ENCODE data around the gene TRIM45. TPM values are rescaled to one million over a fixed set of nuclear protein-coding genes. Genes with fewer than 3 reads are reported as not detected.

The TRIM45 gene
- total RNA-seq, 1 experiment from 2014 or later = 5.1 TPM

DNA sequence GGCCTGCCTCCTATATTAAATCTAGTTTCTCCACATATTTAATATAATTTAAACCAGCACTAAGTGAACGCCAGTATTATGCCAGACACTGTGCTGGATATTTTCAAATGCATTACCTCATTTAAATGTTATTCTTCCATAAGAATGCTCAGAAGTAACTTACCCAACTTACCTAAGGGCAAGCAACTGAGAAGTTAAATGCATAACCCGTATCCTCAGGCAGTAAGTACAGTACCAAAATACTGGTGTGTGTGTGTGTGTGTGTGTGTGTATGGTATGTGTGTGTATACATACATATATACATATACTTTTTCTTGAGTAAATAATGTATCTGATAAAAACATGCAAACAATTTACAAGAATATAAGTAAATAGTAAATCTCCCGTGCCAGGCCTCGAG is 9.0 kb upstream of the TRIM45 start:
- H3K27ac Mint-ChIP-seq (ENCODE audit: unreplicated experiment) = no peak overlapping the region
- H3K27me3 ChIP-seq (replicated peaks; ENCODE audit: control insufficient read depth, insufficient read depth, low read length) = no peaks in the 10 kb centered on the region
- peaks cover 12% of the 10 kb centered on the region for H3K4me1 Mint-ChIP-seq (ENCODE audit: low read depth, unreplicated experiment)
- ChIA-PET CTCF (no interaction called here), POLR2A (no interaction called here)
- no peaks in the 10 kb centered on the region for H3K9me3 ChIP-seq
- H3K4me3 Mint-ChIP-seq (ENCODE audit: unreplicated experiment) = no peak overlapping the region
- no peaks in the 10 kb centered on the region for H3K4me1 ChIP-seq
- no peaks in the 10 kb centered on the region for H3K36me3 ChIP-seq (ENCODE audit: control insufficient read depth, insufficient read depth, low read length)
- H3K27me3 Mint-ChIP-seq (ENCODE audit: insufficient read depth, unreplicated experiment) = no peaks in the 10 kb centered on the region
- no peaks in the 10 kb centered on the region for H3K9me3 Mint-ChIP-seq (ENCODE audit: unreplicated experiment)
- no peaks in the 10 kb centered on the region for H3K36me3 Mint-ChIP-seq (ENCODE audit: insufficient read depth, unreplicated experiment)
- DNase-seq = no peak
- TF ChIP-seq, protein P1, sequence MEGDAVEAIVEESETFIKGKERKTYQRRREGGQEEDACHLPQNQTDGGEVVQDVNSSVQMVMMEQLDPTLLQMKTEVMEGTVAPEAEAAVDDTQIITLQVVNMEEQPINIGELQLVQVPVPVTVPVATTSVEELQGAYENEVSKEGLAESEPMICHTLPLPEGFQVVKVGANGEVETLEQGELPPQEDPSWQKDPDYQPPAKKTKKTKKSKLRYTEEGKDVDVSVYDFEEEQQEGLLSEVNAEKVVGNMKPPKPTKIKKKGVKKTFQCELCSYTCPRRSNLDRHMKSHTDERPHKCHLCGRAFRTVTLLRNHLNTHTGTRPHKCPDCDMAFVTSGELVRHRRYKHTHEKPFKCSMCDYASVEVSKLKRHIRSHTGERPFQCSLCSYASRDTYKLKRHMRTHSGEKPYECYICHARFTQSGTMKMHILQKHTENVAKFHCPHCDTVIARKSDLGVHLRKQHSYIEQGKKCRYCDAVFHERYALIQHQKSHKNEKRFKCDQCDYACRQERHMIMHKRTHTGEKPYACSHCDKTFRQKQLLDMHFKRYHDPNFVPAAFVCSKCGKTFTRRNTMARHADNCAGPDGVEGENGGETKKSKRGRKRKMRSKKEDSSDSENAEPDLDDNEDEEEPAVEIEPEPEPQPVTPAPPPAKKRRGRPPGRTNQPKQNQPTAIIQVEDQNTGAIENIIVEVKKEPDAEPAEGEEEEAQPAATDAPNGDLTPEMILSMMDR (IDR thresholded peaks at IDR 0.05; ENCODE audit: insufficient read depth in 1 of 2, low read depth in 1 of 2, low read length in 1 of 2, severe bottlenecking in 1 of 2, unreplicated experiment in 1 of 2) = no peak
- H3K4me3 ChIP-seq (ENCODE audit: low read depth, low read length) = no peak overlapping the region
- intact Hi-C loops (cut with micrococcal nuclease; ENCODE audit: unreplicated experiment) = no loop called here
- no TSS peak for BruUV-seq (replicated peaks)

DNA sequence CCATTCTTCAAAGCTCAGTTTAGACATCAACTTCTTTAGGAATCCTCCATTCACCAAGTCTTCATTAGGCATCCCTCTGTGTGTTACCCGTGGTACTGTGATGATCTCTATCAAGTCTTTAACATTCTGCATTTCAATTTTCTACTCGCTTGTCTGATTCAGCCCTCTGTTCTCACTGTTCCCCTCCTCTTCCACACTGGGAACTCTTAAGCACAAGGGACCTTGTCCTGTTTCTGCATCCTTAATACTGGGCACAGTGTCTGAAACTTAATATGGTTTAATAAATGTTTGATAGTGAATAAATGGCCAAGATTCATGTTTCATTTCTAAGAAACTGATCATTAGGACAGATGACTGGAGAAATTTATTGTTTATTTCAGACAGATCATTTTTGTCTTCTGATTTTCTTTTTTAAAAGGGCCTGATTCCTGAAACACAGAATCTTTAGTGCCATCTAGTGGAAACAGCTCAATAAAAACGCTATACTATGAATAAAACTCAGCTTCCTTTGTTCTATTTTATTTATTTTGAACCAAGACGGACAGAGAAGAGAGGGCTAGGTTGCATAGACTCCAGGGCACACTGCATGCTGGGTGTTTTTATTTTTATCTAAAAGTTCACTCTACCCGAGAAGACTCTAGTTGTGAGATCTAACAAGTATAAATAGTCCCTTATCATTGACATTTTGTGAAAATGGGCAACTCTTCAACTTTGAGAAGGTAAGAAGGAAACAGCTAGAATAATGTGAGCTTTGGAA is 7.0 kb upstream of the TRIM45 start:
- TF ChIP-seq, protein P1 (IDR thresholded peaks at IDR 0.05; ENCODE audit: insufficient read depth in 1 of 2, low read depth in 1 of 2, low read length in 1 of 2, severe bottlenecking in 1 of 2, unreplicated experiment in 1 of 2) = no peak
- H3K36me3 Mint-ChIP-seq (ENCODE audit: insufficient read depth, unreplicated experiment) = no peaks in the 10 kb centered on the region
- intact Hi-C loops (cut with micrococcal nuclease; ENCODE audit: unreplicated experiment) = loop anchor here (1.0 kb wide), 2 partner anchors 60 to 156 kb away; no protein-coding TSS in a partner anchor
- no peaks in the 10 kb centered on the region for H3K27me3 ChIP-seq (replicated peaks; ENCODE audit: control insufficient read depth, insufficient read depth, low read length)
- no peaks in the 10 kb centered on the region for H3K4me1 ChIP-seq
- no peak overlapping the region for H3K27ac Mint-ChIP-seq (ENCODE audit: unreplicated experiment)
- H3K9me3 ChIP-seq = no peaks in the 10 kb centered on the region
- no peak for DNase-seq
- CTCF ChIA-PET = interaction anchor here (0.6 to 3.3 kb wide), 7 partner anchors 35 to 451 kb away, joined by 3 to 30 read pairs (median 5); partner anchors contain the start of gene TTF2
- no peaks in the 10 kb centered on the region for H3K36me3 ChIP-seq (ENCODE audit: control insufficient read depth, insufficient read depth, low read length)
- H3K9me3 Mint-ChIP-seq (ENCODE audit: unreplicated experiment) = no peaks in the 10 kb centered on the region
- POLR2A ChIA-PET = no interaction called here
- no peak overlapping the region for H3K4me3 ChIP-seq (ENCODE audit: low read depth, low read length)
- H3K4me1 Mint-ChIP-seq (ENCODE audit: low read depth, unreplicated experiment) = peaks cover 12% of the 10 kb centered on the region
- H3K4me3 Mint-ChIP-seq (ENCODE audit: unreplicated experiment) = no peak overlapping the region
- no TSS peak for BruUV-seq (replicated peaks)
- no peaks in the 10 kb centered on the region for H3K27me3 Mint-ChIP-seq (ENCODE audit: insufficient read depth, unreplicated experiment)

DNA sequence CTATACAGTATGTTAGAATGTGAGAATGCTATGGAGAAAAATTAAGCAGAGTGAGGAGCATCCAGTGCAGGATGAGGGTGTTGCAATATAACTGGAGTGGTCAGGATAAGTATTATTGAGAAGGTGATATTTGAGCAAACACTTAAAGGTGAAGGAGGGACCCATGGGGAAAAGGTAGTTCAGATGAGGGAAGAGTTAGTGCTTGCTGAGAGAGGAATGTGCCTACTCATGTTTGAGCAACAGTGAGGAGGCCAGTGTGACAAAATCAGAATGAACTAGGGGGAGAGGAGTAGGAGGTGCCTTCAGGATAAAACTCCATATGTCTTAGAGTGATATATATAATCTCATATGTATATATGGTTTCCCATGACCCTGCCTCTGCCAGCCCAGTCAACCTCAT is 6.2 kb upstream of the TRIM45 start:
- DNase-seq = peak in 1 of 2 experiments; percentile 3
- Mint-ChIP-seq H3K9me3 (ENCODE audit: unreplicated experiment) (no peaks in the 10 kb centered on the region), H3K4me1 (ENCODE audit: low read depth, unreplicated experiment) (peaks cover 14% of the 10 kb centered on the region), H3K4me3 (ENCODE audit: unreplicated experiment) (no peak overlapping the region), H3K27me3 (ENCODE audit: insufficient read depth, unreplicated experiment) (no peaks in the 10 kb centered on the region), H3K36me3 (ENCODE audit: insufficient read depth, unreplicated experiment) (no peaks in the 10 kb centered on the region), H3K27ac (ENCODE audit: unreplicated experiment) (no peak overlapping the region)
- H3K27me3 ChIP-seq (replicated peaks; ENCODE audit: control insufficient read depth, insufficient read depth, low read length) = no peaks in the 10 kb centered on the region
- H3K4me3 ChIP-seq (ENCODE audit: low read depth, low read length) = no peak overlapping the region
- H3K4me1 ChIP-seq = no peaks in the 10 kb centered on the region
- ChIA-PET POLR2A (no interaction called here), CTCF (interaction anchor here (1.9 to 3.3 kb wide), 3 partner anchors 52 to 157 kb away, joined by 6 to 30 read pairs (median 10); no protein-coding TSS in a partner anchor)
- TF ChIP-seq, protein P1 (IDR thresholded peaks at IDR 0.05; ENCODE audit: insufficient read depth in 1 of 2, low read depth in 1 of 2, low read length in 1 of 2, severe bottlenecking in 1 of 2, unreplicated experiment in 1 of 2) = no peak
- H3K9me3 ChIP-seq = no peaks in the 10 kb centered on the region
- intact Hi-C loops (cut with micrococcal nuclease; ENCODE audit: unreplicated experiment) = loop anchor here (1.0 kb wide), 2 partner anchors 59 to 157 kb away; no protein-coding TSS in a partner anchor
- H3K36me3 ChIP-seq (ENCODE audit: control insufficient read depth, insufficient read depth, low read length) = no peaks in the 10 kb centered on the region
- BruUV-seq (replicated peaks) = no TSS peak

Data from Caco-2 (cell line).